Measurements from ENCODE around the gene RAPGEF6. TPM values are rescaled to one million over a fixed set of nuclear protein-coding genes. Genes with fewer than 3 reads are reported as not detected.

RAPGEF6 gene
- total RNA-seq, 6 donors from 2014 or later = 16.4 to 49.4 (median 31.6) TPM

DNA sequence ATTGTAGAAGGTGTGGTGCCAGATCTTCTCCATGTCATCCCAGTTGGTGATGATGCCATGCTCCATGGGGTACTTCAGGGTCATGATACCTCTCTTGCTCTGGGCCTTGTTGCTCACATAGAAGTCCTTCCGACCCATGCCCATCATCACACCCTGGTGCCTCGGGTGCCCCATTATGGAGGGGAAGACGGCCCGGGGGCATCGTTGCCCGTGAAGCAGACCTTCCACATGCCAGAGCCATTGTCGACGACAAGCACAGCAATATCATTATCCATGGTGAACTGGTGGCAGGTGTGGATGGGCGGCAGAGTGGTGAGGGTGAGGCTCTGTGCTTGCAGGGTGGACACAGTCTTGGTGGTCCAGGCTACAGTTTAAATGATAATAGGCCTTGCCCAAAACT, 24.8 kb upstream of the RAPGEF6 start:
- peak in 1 of 2 donors; percentile 52 for DNase-seq
- 96 to 100% methylated on average over 3 to 9 of the region's 9 CpGs for WGBS, 2 donors

GRCh38 chr5:131659290-131659689, 24.3 kb upstream of the RAPGEF6 start:
- peak in 1 of 2 donors; percentile 43 for ATAC-seq (ENCODE audit: low FRiP score in 2 of 2)
- Histone ChIP-seq H3K27ac (no peak overlapping the region), H3K36me3 (peaks cover 9 to 56% (median 28%) of the 10 kb centered on the region in 4 donors), H3K27me3 (no peaks in the 10 kb centered on the region), H3K4me1 (peaks cover 0 to 10% (median 0%) of the 10 kb centered on the region in 4 donors), H3K9me3 (peaks cover 0 to 13% (median 2%) of the 10 kb centered on the region in 4 donors), H3K4me3 (no peak overlapping the region)
- DNase-seq = peak in 1 of 2 donors; percentile 13
- TF ChIP-seq, protein P1, sequence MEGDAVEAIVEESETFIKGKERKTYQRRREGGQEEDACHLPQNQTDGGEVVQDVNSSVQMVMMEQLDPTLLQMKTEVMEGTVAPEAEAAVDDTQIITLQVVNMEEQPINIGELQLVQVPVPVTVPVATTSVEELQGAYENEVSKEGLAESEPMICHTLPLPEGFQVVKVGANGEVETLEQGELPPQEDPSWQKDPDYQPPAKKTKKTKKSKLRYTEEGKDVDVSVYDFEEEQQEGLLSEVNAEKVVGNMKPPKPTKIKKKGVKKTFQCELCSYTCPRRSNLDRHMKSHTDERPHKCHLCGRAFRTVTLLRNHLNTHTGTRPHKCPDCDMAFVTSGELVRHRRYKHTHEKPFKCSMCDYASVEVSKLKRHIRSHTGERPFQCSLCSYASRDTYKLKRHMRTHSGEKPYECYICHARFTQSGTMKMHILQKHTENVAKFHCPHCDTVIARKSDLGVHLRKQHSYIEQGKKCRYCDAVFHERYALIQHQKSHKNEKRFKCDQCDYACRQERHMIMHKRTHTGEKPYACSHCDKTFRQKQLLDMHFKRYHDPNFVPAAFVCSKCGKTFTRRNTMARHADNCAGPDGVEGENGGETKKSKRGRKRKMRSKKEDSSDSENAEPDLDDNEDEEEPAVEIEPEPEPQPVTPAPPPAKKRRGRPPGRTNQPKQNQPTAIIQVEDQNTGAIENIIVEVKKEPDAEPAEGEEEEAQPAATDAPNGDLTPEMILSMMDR (IDR thresholded peaks at IDR 0.05) = no peak
- TF ChIP-seq POLR2AphosphoS5 (IDR thresholded peaks at IDR 0.05) (no peak), POLR2A (IDR thresholded peaks at IDR 0.05) (no peak), EP300 (IDR thresholded peaks at IDR 0.05) (no peak)
- 97 to 100% methylated on average over 7 to 9 of the region's 13 CpGs for WGBS, 2 donors

More for the DNA sequence above, 24.8 kb upstream of the RAPGEF6 start:
- Histone ChIP-seq H3K4me3 (no peak overlapping the region), H3K36me3 (peaks cover 9 to 54% (median 28%) of the 10 kb centered on the region in 4 donors), H3K9me3 (peaks cover 0 to 13% (median 2%) of the 10 kb centered on the region in 4 donors), H3K4me1 (peaks cover 0 to 5% (median 0%) of the 10 kb centered on the region in 4 donors), H3K27me3 (no peaks in the 10 kb centered on the region), H3K27ac (no peak overlapping the region)
- no peak for ATAC-seq (ENCODE audit: low FRiP score in 2 of 2)
- TF ChIP-seq, protein P1 (IDR thresholded peaks at IDR 0.05) = no peak

- peak overlapping the region in 3 of 4 donors; percentile 23 to 71 (median 35) for H3K27ac ChIP-seq
- no peak for TF ChIP-seq POLR2AphosphoS5 (IDR thresholded peaks at IDR 0.05)
- TF ChIP-seq, protein P1 (IDR thresholded peaks at IDR 0.05) = no peak
- no peak for TF ChIP-seq EP300 (IDR thresholded peaks at IDR 0.05)
- TF ChIP-seq POLR2A (IDR thresholded peaks at IDR 0.05) = no peak
- DNase-seq = no peak
- no peak for ATAC-seq (ENCODE audit: low FRiP score in 2 of 2)
- no peak overlapping the region for H3K4me3 ChIP-seq
- 78 to 92% methylated on average over 2 of the region's 2 CpGs for WGBS, 2 donors
- peaks cover 0 to under 1% (median 0%) of the 10 kb centered on the region in 4 donors for H3K9me3 ChIP-seq
- peaks cover 0 to 13% (median 0%) of the 10 kb centered on the region in 4 donors for H3K4me1 ChIP-seq
- peaks cover 8 to 50% (median 24%) of the 10 kb centered on the region in 4 donors for H3K36me3 ChIP-seq
- no peaks in the 10 kb centered on the region for H3K27me3 ChIP-seq
Measured at GRCh38 chr5:131654776-131655175, 19.7 kb upstream of the RAPGEF6 start.

DNA sequence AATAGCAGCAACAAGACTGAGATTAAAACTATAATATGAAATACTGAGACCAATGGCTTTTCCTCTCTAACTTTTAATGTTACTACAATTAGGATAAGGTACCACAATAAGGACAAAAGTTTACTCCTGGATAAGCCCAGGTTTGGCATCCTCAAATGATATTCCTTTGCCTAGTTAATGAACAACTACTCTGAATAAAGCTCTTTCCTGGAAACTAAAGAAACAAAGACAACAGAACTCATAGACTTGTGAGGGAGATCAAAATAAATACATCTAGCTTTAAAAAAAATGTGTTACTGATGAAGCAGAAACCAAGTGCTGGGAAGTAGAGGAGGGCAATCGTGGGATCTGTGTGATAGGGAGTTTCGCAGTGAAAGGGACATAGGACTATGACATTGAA, 19.3 kb upstream of the RAPGEF6 start:
- Histone ChIP-seq H3K4me1 (peaks cover 0 to 13% (median 0%) of the 10 kb centered on the region in 4 donors), H3K36me3 (peaks cover 4 to 50% (median 19%) of the 10 kb centered on the region in 4 donors), H3K27ac (peak overlapping the region in 3 of 4 donors; percentile 23 to 71 (median 35)), H3K9me3 (no peaks in the 10 kb centered on the region), H3K4me3 (no peak overlapping the region), H3K27me3 (no peaks in the 10 kb centered on the region)
- TF ChIP-seq POLR2AphosphoS5 (IDR thresholded peaks at IDR 0.05) (no peak), POLR2A (IDR thresholded peaks at IDR 0.05) (no peak), EP300 (IDR thresholded peaks at IDR 0.05) (no peak)
- TF ChIP-seq, protein P1 (IDR thresholded peaks at IDR 0.05) = no peak
- ATAC-seq (ENCODE audit: low FRiP score in 2 of 2) (no peak), DNase-seq (no peak)
- 76 to 78% methylated on average over 2 of the region's 2 CpGs for WGBS, 2 donors

DNA sequence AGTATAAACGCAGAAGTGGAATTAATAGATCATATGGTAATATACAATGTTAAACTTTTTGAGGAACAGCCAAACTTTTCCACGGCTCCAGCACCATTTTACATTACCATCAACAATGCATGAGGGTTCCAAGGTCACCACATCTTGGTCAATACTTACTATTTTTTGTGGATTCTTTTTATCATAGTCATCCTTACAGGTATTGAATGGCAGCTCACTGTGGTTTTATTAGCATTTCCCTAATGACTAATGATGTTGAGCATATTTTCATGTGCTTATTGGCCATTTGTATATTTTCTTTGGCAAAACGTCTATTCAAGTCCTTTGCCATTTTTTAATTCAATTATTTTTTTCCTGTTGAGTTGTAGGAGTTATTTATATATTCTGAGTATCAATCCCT, 14.1 kb upstream of the RAPGEF6 start:
- peaks cover 4 to 74% (median 25%) of the 10 kb centered on the region in 4 donors for H3K36me3 ChIP-seq
- H3K4me3 ChIP-seq = no peak overlapping the region
- no peak for DNase-seq
- no peak overlapping the region for H3K27ac ChIP-seq
- H3K9me3 ChIP-seq = no peaks in the 10 kb centered on the region
- peaks cover 0 to 1% (median 0%) of the 10 kb centered on the region in 4 donors for H3K4me1 ChIP-seq
- no peaks in the 10 kb centered on the region for H3K27me3 ChIP-seq
- TF ChIP-seq POLR2A (IDR thresholded peaks at IDR 0.05) = no peak
- TF ChIP-seq, protein P1 (IDR thresholded peaks at IDR 0.05) = no peak
- no peak for ATAC-seq (ENCODE audit: low FRiP score in 2 of 2)
- 91 to 96% methylated on average over 3 of the region's 3 CpGs for WGBS, 2 donors
